Stimulated activated CD8-positive, alpha-beta memory T cell treated with anti-CD3 and anti-CD28 coated beads, Interleukin-2, amount 100 ng/mL, for 1 hour (primary cell): ENCODE data around the gene DIP2A.
A peak's percentile ranks its signal among the peaks of the same experiment; 100 is the strongest.
"Not testable (repeated sequence)": the region's sequence is repeated elsewhere in the genome, so short reads cannot be mapped to it uniquely, and the experiment has no call there.

Source experiments
- DNase-seq, 2 donors: peaks; one replicate each; pipeline ENCODE4 v3.0.0-alpha.2; 2020; ENCODE audit warnings: low read depth in 2 of 2

Gene DIP2A

GRCh38 chr21:46527393-46527792 lies 68.7 kb downstream of the DIP2A start:
- DNase-seq, result not testable (repeated sequence)

- no peak for DNase-seq
Observed at GRCh38 chr21:46527801-46528200, 69.1 kb downstream of the DIP2A start.

GRCh38 chr21:46532080-46532479 lies 73.4 kb downstream of the DIP2A start:
- no peak for DNase-seq

GRCh38 chr21:46537026-46537425 lies 78.3 kb downstream of the DIP2A start:
- DNase-seq, result no peak

- DNase-seq, result no peak
Observed at GRCh38 chr21:46538262-46538661, 79.6 kb downstream of the DIP2A start.

- DNase-seq, result no peak
Observed at GRCh38 chr21:46538851-46539666, 80.4 kb downstream of the DIP2A start.

- no peak for DNase-seq
Observed at GRCh38 chr21:46540087-46540710, 81.5 kb downstream of the DIP2A start.

- no peak for DNase-seq
Observed at GRCh38 chr21:46542588-46543124, 84.0 kb downstream of the DIP2A start.

GRCh38 chr21:46543306-46543705 lies 84.6 kb downstream of the DIP2A start:
- no peak for DNase-seq

GRCh38 chr21:46544003-46544402 lies 85.3 kb downstream of the DIP2A start:
- DNase-seq, result no peak

- no peak for DNase-seq
Observed at GRCh38 chr21:46544824-46545223, 86.1 kb downstream of the DIP2A start.

- no peak for DNase-seq
Observed at GRCh38 chr21:46545363-46545762, 86.7 kb downstream of the DIP2A start.

- DNase-seq, result no peak
Observed at GRCh38 chr21:46545911-46546310, 87.2 kb downstream of the DIP2A start.

- no peak for DNase-seq
Observed at GRCh38 chr21:46546799-46547198, 88.1 kb downstream of the DIP2A start.

GRCh38 chr21:46549650-46550049 lies 91.0 kb downstream of the DIP2A start:
- no peak for DNase-seq

- no peak for DNase-seq
Observed at GRCh38 chr21:46550116-46550941, 91.6 kb downstream of the DIP2A start.

- peak in 1 of 2 donors; percentile 24 for DNase-seq
Observed at GRCh38 chr21:46551636-46552241, 93.0 kb downstream of the DIP2A start.

GRCh38 chr21:46552274-46552673 lies 93.6 kb downstream of the DIP2A start:
- no peak for DNase-seq

GRCh38 chr21:46552865-46553379 lies 94.2 kb downstream of the DIP2A start:
- no peak for DNase-seq

GRCh38 chr21:46553993-46554392 lies 95.3 kb downstream of the DIP2A start:
- no peak for DNase-seq

- no peak for DNase-seq
Observed at GRCh38 chr21:46554431-46555224, 95.9 kb downstream of the DIP2A start.
